ENCODE data around the gene CFAP210.

DNA sequence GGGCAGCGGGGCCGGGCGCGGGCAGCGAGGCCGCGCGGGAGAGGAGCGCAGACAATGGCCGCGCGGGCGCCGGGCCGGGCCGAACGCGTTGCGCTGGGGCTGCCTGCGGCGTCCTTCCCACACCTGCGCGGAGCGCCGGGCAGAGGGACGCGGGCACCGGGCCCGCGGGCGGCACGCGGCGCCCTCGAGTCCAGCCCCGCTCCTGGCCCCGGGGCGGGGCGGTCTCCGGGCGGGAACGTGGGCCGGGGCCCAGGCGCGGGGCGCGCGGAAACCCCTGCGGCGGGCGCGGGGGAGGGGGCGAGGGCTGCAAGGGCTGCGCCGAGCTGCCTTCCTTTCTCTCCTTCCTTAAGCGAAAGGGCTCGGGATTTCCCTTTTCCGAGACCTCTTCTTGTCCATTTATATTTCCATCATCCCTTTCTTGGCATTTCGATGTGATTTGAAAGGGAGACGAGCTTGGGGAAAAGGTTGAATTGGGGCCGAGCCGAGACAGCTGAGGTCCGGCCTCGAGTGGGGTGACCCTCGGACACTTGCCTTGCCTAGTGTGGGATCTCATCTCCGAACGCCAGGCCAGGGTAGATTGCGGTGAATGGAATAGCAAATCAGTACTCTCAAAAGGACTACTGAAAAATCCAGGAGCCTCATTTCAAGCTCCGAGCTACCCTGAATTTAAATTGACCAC is 40.1 kb upstream of the CFAP210 start:
- TF ChIP-seq CTCF (IDR thresholded peaks at IDR 0.05): no peak
- TF ChIP-seq POLR2AphosphoS5 (IDR thresholded peaks at IDR 0.05): no peak

Data from esophagus muscularis mucosa (tissue), 3 donors.